ENCODE measurements around the gene MYORG.

MYORG gene

GRCh38 chr9:34376596-34377403 is at the start of gene MYORG:
Gene MYORG (minus strand): TSS chr9:34376898. CDS start chr9:34372943, 3,955 bp downstream.
- DNase-seq: peak; percentile 83 to 99 (median 93)
- intact Hi-C loops (cut with DNase I): no loop called here

- intact Hi-C loops (cut with DNase I): no loop called here
- DNase-seq: no peak
These were observed 43.2 kb upstream of the MYORG start for GRCh38 chr9:34419716-34420504.

GRCh38 chr9:34417734-34418133 is 41.0 kb upstream of the MYORG start:
- intact Hi-C loops (cut with DNase I): no loop called here
- DNase-seq: no peak

- peak in 4 of 10 donors; percentile 48 to 64 (median 60) for DNase-seq
- intact Hi-C loops (cut with DNase I): no loop called here
These were observed 36.6 kb upstream of the MYORG start for GRCh38 chr9:34413231-34413852.

GRCh38 chr9:34412336-34412735 is 35.6 kb upstream of the MYORG start:
- DNase-seq: no peak
- intact Hi-C loops (cut with DNase I): no loop called here

DNA sequence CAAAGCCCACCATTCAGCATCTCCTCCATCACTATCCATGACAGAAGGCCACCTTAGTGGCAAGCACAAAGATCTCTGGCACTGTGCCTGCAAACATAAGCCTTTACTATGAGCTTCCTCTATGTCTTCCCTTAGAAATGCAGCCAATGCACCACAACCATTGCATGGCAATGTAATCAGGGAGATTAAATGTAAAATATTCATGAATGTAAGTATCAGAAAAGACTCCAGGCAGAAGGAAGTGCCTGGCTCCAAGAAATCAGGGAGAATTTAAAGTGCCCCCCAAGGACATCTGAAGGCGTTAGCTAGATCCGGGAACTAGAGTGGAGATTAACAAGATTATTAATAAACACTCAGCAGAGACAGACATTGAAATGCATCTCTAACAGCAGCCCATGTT is 32.5 kb upstream of the MYORG start:
- no peak for DNase-seq
- intact Hi-C loops (cut with DNase I): no loop called here

GRCh38 chr9:34408173-34408572 is 31.5 kb upstream of the MYORG start:
- intact Hi-C loops (cut with DNase I): no loop called here
- DNase-seq: no peak

DNA sequence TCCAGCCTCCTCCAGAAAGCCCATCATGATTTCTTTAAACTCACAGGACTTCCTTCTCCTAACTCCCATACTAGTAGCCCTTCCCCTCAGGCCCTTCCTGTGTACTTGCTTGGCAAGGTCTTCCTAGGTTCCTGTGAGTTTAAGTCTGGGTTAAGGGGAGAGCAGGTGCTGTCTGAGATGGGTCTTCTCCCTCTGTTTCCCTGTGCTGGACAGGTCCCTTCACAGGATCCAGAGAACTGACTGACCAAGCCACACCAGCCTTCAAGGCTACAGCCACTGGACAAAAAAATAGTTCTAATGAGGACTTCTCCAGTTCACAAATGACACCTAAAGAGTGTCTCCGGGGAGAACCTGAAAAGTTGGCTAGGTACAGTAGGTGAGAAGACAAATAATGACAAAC is 29.5 kb upstream of the MYORG start:
- intact Hi-C loops (cut with DNase I): no loop called here
- DNase-seq: no peak

GRCh38 chr9:34405719-34406118 is 29.0 kb upstream of the MYORG start:
- peak in 5 of 10 donors; percentile 29 to 90 (median 81) for DNase-seq
- intact Hi-C loops (cut with DNase I): no loop called here

- intact Hi-C loops (cut with DNase I): loop anchor here (1.0 to 2.0 kb wide), 3 partner anchors 98 to 189 kb away; no protein-coding TSS in a partner anchor
- DNase-seq: peak; percentile 59 to 95 (median 84)
These were observed 27.1 kb upstream of the MYORG start for GRCh38 chr9:34403554-34404380.

DNA sequence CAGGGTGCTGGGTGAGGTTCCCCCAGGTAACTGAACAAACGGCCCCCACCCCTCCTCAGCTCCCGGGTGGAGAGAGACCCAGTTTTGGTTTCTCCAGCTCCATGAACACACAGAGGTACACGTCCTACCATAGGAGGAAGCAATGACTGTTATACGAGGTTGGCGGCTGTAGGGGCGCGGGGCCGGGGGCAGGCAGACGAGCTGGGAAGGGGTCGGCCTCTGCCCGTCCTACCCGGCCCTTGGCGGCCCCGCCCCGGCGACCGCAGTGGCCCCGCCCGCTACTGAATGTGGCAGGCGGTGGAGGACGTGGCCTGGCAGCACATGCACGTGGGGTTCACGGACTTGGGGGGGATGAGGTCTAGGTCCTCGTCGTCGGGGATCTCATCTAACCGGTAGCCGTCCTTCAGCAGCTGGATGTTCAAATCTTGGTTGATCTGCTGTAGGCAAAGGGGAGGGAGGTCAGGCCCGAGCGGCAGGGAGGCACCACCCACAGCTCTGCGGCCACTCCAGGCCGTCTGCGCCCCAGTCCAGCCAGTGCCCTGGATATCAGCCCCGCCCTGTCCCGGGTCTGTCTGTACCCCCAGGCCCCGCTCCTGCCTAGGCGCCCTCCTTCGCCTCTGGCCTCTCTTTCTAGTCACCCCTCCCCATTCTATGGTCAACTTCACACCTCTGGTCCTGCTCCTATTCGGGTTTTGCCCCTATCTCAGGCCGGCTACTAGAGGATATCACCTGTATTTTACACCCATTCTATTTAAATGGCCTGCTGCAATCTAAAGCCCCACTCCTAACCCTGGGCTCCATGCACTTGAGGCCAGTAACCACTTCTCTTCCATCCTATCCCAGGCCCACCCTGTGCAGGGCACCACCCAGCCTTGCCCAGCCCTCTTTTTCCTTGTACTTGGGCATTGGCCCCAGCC is 24.2 kb upstream of the MYORG start:
- intact Hi-C loops (cut with DNase I): no loop called here
- no peak for DNase-seq

- DNase-seq: no peak
- intact Hi-C loops (cut with DNase I): no loop called here
These were observed 23.6 kb upstream of the MYORG start for GRCh38 chr9:34400275-34400674.

DNA sequence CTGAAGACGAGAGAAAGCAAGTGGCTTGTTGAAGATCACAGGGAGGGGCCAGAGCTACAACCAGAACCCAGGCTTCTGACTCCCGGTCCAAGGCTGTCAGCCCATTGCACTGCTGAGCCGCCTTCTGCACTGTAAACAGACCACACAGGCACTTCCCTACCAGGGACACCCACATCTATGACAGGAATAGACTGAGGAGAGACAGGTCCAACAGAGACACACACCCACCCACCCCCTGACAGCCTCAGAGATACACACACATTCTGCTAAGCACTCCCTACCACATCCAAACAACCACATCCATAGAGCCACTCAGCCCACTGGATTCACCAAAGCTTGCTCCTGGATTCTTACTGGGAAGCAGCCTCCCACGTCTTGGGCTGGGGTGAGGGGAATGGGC is 23.0 kb upstream of the MYORG start:
- DNase-seq: peak in 3 of 10 donors; percentile 31 to 87 (median 86)
- intact Hi-C loops (cut with DNase I): no loop called here

DNA sequence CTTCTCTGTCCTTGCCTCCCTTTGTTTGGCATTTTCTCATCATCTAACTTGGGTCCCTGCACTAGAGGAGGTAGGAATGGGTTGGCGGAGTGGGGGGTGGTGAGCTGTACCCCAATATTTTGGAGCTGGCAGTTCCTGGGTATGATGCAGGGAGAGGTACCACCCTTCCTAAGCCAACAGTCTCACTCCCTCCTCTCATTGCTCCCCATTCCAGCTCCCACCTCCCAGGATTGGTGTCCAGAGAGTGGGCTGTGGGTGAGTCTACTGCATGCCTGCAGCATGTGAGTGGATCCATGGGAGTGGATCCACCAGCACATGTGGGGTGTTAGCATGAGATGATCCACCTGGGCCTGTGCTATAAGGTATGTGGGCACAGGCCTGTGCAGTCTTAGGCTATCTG is 22.2 kb upstream of the MYORG start:
- no peak for DNase-seq
- intact Hi-C loops (cut with DNase I): no loop called here

DNA sequence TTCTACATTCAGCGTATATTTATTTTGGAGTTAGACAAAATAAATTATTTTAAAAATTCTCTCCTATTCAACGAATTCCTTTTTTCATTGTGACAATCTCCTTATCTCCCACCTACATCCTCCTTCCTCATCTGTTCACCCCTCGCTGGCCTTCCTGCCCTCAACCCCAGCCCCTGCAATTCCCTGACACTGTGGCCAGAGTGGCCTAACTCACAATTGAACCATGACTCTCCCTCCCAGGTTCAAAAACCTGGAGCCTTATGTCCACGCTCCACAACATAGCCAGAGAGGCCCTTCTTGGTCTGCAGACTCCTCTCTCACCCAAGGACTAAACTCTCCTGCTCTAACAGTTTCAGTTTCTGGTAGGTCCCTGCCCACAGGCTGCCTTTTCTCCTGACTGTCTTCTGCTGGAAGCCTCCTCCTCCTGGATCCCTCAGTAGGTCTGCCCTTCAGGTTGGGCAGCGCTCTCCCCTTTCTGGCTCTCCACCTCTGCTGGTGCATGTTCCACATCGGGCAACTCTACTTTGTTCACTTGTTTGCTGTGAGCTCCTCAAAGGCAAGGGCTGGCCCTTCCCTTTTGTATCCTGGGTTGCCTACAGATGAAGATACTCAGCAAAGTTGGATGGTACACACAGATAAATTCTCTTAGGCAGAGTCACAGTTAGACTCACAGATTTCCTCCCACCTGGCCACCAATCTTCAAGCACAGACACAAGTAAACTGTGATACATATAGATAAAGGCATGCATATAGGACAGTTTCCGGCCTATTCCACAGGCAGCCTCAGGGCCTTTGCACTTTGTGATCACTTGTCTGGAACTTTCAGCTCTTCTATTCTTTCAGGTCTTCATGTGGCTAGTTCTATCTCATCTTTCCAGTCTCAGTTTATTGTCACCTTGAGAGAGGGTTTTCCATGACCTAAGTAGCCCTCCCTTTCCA is 19.8 kb upstream of the MYORG start:
- intact Hi-C loops (cut with DNase I): no loop called here
- DNase-seq: no peak

- intact Hi-C loops (cut with DNase I): no loop called here
These were observed 15.8 kb upstream of the MYORG start for GRCh38 chr9:34392511-34392910.

DNA sequence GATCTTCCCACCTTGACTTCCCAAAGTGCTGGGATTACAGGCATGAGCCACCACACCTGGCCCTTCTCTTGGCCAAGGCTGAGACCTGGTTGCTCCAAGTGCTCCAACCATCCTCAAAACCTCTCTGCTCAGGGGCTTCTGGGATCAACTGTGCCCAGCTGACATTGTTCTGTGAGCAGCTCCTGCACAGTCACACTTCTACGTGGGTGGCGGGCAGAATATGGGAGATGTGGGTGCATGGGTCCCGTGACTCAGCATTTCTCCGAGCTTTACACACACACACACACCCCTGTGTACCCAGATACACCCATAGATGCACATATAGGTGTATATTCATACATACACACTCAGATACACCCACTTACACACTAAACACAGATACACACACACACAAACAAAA is 10.5 kb upstream of the MYORG start:
- intact Hi-C loops (cut with DNase I): no loop called here
- no peak for DNase-seq

More at GRCh38 chr9:34392511-34392910, 15.8 kb upstream of the MYORG start:
- DNase-seq: no peak

DNA sequence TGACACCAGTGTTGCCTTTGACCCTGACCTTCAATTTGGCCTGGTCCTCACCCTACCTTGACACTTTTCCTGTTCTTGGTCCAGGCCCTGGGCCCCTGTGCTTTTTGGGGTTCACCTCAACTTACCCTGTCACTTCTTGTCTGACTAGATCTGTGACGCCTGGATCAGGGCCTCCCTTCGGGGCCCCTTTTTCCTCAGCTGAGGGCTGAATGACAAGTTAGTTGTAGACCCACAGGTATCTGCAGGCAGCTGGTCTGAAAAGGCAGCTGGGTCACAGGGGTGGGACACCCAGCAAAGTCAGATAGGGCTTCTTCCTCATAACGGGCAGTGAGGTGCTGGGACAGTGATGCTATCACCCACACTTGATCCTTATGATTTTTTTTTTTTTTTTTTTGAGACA is 10.0 kb upstream of the MYORG start:
- DNase-seq: peak in 1 of 10 donors; percentile 73
- intact Hi-C loops (cut with DNase I): no loop called here

Data from posterior cingulate gyrus (tissue), 11 donors.